ENCODE data around the gene LIF. TPM values are rescaled to one million over a fixed set of nuclear protein-coding genes. Genes with fewer than 3 reads are reported as not detected.

The LIF gene
- total and polyA plus RNA-seq, 2 of the 4 experiments (the other 2 are of a cell fraction), result 130 to 214 TPM

GRCh38 chr22:30286331-30286730 lies 39.8 kb upstream of the LIF start:
- Histone ChIP-seq H3K56ac (ENCODE audit: extremely low read depth, insufficient read depth, low read length) (no peak overlapping the region), H2AK9ac (replicated peaks; ENCODE audit: low read depth, low read length, poor library complexity) (peak overlapping the region; percentile 74), H3K4me2 (ENCODE audit: low read depth, low read length) (no peak overlapping the region), H3K9me3 (ENCODE audit: control insufficient read depth, insufficient read depth, low read length) (no peaks in the 10 kb centered on the region), H3K9ac (ENCODE audit: low read depth, low read length) (no peak overlapping the region), H3K4ac (ENCODE audit: low read depth, low read length) (no peak overlapping the region), H4K8ac (ENCODE audit: low read depth in 2 of 2, low read length in 2 of 2) (no peak overlapping the region), H2AFZ (replicated peaks; ENCODE audit: low read length, poor library complexity) (peak overlapping the region; percentile 19), H3K9me1 (ENCODE audit: insufficient read depth, low read length) (peaks cover 6% of the 10 kb centered on the region), H2AK5ac (ENCODE audit: low read depth, low read length) (peak overlapping the region; percentile 83), H3K18ac (ENCODE audit: low read depth, low read length) (no peak overlapping the region), H2BK15ac (ENCODE audit: low read depth, low read length) (no peak overlapping the region), H3K36me3 (ENCODE audit: control insufficient read depth, insufficient read depth, low read length) (peaks cover 26% of the 10 kb centered on the region), H3K23ac (ENCODE audit: low read depth, low read length) (no peak overlapping the region), H3K14ac (replicated peaks; ENCODE audit: low read depth, low read length) (no peak overlapping the region), H3K4me3 (ENCODE audit: insufficient read depth, low read depth, low read length) (no peak overlapping the region), H3K27me3 (ENCODE audit: control insufficient read depth, insufficient read depth, low read length) (no peaks in the 10 kb centered on the region), H3K79me1 (ENCODE audit: low read depth in 1 of 2, low read length in 2 of 2) (peaks cover 0 to 14% of the 10 kb centered on the region in 2 experiments; a peak in 3 of 4 replicates), H3K27ac (ENCODE audit: insufficient read depth, low read length) (no peak overlapping the region), H3K4me1 (ENCODE audit: control insufficient read depth, insufficient read depth, low read length) (peaks cover 18% of the 10 kb centered on the region; the same call in 1 of the 2 replicates), H2BK20ac (ENCODE audit: low read depth, low read length) (no peak overlapping the region), H4K91ac (ENCODE audit: insufficient read depth, low read depth, low read length) (no peak overlapping the region), H2BK120ac (ENCODE audit: low read depth, low read length) (no peak overlapping the region), H4K5ac (ENCODE audit: low read depth, low read length) (no peak overlapping the region), H2BK5ac (ENCODE audit: low read depth, low read length, poor library complexity, severe bottlenecking) (no peak overlapping the region), H4K20me1 (ENCODE audit: insufficient read depth, low read length) (peaks cover 15% of the 10 kb centered on the region)
- ATAC-seq (ENCODE audit: low read depth) (no peak), DNase-seq (no peak)
- ChIA-PET POLR2A (ENCODE audit: unreplicated experiment) (no interaction called here), CTCF (no interaction called here)
- no TSS peak for BruUV-seq (replicated peaks)
- intact Hi-C loops (cut with micrococcal nuclease) (no loop called here), in situ Hi-C loops (cut with MboI; ENCODE audit: low sequenced_read_pairs) (no loop called here), dilution Hi-C loops (cut with HindIII; ENCODE audit: low sequenced_read_pairs, unreplicated experiment) (no loop called here)
- no peak for TF ChIP-seq ELK1 (IDR thresholded peaks at IDR 0.05; ENCODE audit: borderline replicate concordance, low read depth, low read length)
- no peak for TF ChIP-seq MXI1 (IDR thresholded peaks at IDR 0.05; ENCODE audit: borderline replicate concordance, low read depth, low read length)
- no peak for TF ChIP-seq FOS (IDR thresholded peaks at IDR 0.05; ENCODE audit: low read depth, low read length)
- TF ChIP-seq SMC3 (IDR thresholded peaks at IDR 0.05; ENCODE audit: low read depth, low read length), result no peak
- TF ChIP-seq, protein P1, sequence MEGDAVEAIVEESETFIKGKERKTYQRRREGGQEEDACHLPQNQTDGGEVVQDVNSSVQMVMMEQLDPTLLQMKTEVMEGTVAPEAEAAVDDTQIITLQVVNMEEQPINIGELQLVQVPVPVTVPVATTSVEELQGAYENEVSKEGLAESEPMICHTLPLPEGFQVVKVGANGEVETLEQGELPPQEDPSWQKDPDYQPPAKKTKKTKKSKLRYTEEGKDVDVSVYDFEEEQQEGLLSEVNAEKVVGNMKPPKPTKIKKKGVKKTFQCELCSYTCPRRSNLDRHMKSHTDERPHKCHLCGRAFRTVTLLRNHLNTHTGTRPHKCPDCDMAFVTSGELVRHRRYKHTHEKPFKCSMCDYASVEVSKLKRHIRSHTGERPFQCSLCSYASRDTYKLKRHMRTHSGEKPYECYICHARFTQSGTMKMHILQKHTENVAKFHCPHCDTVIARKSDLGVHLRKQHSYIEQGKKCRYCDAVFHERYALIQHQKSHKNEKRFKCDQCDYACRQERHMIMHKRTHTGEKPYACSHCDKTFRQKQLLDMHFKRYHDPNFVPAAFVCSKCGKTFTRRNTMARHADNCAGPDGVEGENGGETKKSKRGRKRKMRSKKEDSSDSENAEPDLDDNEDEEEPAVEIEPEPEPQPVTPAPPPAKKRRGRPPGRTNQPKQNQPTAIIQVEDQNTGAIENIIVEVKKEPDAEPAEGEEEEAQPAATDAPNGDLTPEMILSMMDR (conservative IDR thresholded peaks at IDR 0.05; ENCODE audit: low read depth, low read length), result no peak
- TF ChIP-seq MAFK (IDR thresholded peaks at IDR 0.05; ENCODE audit: low read depth, low read length), result no peak
- no peak for TF ChIP-seq USF2 (IDR thresholded peaks at IDR 0.05; ENCODE audit: low read depth, low read length)
- TF ChIP-seq RFX5 (IDR thresholded peaks at IDR 0.05; ENCODE audit: low read depth, low read length), result no peak
- no peak for TF ChIP-seq MAZ (IDR thresholded peaks at IDR 0.05; ENCODE audit: borderline replicate concordance, low read depth, low read length)
- no peak for TF ChIP-seq BHLHE40 (IDR thresholded peaks at IDR 0.05; ENCODE audit: low read depth, low read length)
- TF ChIP-seq RCOR1 (IDR thresholded peaks at IDR 0.05; ENCODE audit: insufficient replicate concordance, low read length), result no peak
- WGBS, 2 experiments (ENCODE audit: extremely low coverage in 2 of 2, insufficient read length in 1 of 2), result 89% methylated on average over 5 of the region's 5 CpGs; no CpG with 5 or more reads in 1 of the 2 experiments
